Right cardiac atrium (tissue), 5 donors: Measurements from ENCODE around the gene TTLL5. TPM values are rescaled to one million over a fixed set of nuclear protein-coding genes. Genes with fewer than 3 reads are reported as not detected.
A peak's percentile ranks its signal among the peaks of the same experiment; 100 is the strongest.
"Not testable (repeated sequence)": the region's sequence is repeated elsewhere in the genome, so short reads cannot be mapped to it uniquely, and the experiment has no call there.

ENCODE experiments used
- ATAC-seq, 2 donors: fragments of 200-7000 bp; cut with Tn5 transposase; one replicate each; pipeline versions ENCODE4 v1.8.0 to v1.9.1; 2020; ENCODE audit warnings: moderate library complexity in 2 of 2, mild to moderate bottlenecking in 1 of 2
- DNase-seq, 3 donors: peaks; one replicate each; pipeline ENCODE4 v3.0.0-alpha.2; 2020
- H3K27ac ChIP-seq: one replicate; pipeline ENCODE4 v1.5.1; 2013; ENCODE audit warnings: mild to moderate bottlenecking, low read length, control low read depth, moderate library complexity
- H3K27me3 ChIP-seq: one replicate; pipeline ENCODE4 v1.6.1; 2013; ENCODE audit not compliant: control insufficient read depth, insufficient read depth
- H3K4me1 ChIP-seq: one replicate; pipeline ENCODE4 v1.6.1; 2013; ENCODE audit warnings: low read length; ENCODE audit not compliant: control insufficient read depth, insufficient read depth
- H3K4me3 ChIP-seq: one replicate; pipeline ENCODE4 v1.5.1; 2013; ENCODE audit warnings: low read length, control low read depth
- H3K9me3 ChIP-seq: one replicate; pipeline ENCODE4 v1.6.1; 2013; ENCODE audit warnings: low read length; ENCODE audit not compliant: control insufficient read depth
- WGBS: extraction: QIAGEN DNeasy Blood & Tissue Kit; methylation state at CpG from one replicate; pipeline ENCODE4 v1.1.7; 2013; 5-methylcytosine and 5-hydroxymethylcytosine counted together
- intact Hi-C, 4 donors: fragments of 100-400 bp; cut with DNase I; formaldehyde crosslinking; loops; one replicate each; pipeline versions ENCODE4 v1.11.0 to v1.14.0; 2022 to 2023
- polyA plus RNA-seq: library from polyadenylated mRNA; stranded (reverse); fragments of 200-250 nt; gene quantifications from one replicate; pipeline ENCODE4 v1.2.3, GENCODE V29; 2013
- total RNA-seq, 4 donors: library from RNA; stranded (reverse); fragmentation: NEBNext Ultra II Directional; extraction: Animal tissue kit (Norgen Biotek cat#: 25700); gene quantifications; one replicate each; pipeline ENCODE4 v1.2.1, GENCODE V29; 2021
- donor health status: healthy with polysubstance abuse.
- donor health status: DM: no; HTN: yes; CAD: no.
- donor health status: DM: no; HTN: no; CAD: no.
- donor health status: DM: no; HTN: yes; CAD: no; lungs with severe emphysema.
- donor health status: DM: yes; HTN: yes; CAD: no.

Gene TTLL5
- total and polyA plus RNA-seq, 5 donors, result 8.0 to 22.2 (median 20.0) TPM

DNA sequence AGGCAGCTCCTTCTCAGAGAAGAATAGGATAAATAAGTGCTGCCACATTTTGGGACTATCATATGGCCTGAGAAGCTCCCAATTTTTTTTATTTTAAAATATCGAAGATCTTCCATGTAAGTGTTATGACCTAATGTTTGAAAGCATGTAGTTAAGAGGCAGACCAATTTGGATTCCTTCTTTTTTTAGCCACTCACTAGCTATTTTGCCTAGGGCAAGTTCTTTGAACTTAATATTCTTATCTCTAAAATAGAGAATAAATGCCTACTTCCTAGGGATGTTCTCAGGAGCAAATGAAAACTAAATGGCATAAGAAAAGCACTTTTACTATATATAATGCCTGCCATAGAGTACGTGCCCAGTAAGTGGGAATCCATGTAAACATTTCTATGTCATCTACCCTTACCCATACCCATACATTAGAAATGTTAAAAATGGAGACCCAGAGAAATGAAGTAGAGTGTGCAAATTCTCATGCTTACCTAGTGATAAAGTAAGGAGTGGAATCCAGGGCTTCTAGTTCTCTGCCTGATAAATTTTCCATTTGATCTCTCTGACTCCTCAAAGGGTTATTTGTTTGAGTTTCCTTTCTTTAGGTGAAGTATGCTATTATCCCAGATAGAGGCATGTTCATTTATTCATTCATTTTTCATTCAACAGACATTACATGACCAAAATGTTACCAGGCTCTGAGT is 172.4 kb downstream of the TTLL5 start:
- H3K27ac ChIP-seq, result peak overlapping the region; percentile 42
- WGBS, result 70% methylated on average over 2 of the region's 2 CpGs
- peaks cover 4% of the 10 kb centered on the region for H3K4me1 ChIP-seq
- no peaks in the 10 kb centered on the region for H3K27me3 ChIP-seq
- ATAC-seq, result no peak
- no peak overlapping the region for H3K4me3 ChIP-seq
- intact Hi-C loops, result no loop called here
- no peaks in the 10 kb centered on the region for H3K9me3 ChIP-seq
- DNase-seq, result no peak

DNA sequence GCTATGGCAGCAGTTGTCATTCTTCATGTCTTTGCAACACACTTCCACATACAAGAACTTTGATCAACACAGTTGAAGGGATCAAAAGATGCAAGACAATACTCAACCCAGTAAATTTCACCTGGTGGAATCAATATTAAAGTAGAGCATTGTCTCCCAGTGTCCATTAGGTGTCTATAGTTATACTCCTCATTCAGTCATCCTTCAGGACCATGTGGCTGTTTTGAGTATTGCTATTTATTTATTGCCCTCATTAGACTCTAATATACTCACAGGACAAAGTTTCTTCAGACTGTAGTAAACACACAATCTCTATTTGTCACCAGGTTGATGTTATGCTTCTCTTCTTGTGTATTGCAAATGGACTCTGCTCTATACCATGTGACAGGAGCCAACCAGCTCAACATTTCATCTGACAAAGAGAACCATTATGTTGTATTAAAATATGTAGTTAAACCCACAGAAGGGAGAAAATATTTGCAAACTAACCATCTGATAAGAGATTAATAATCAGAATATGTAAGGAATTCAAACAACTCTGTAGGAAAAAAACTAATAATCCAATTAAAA is 174.2 kb downstream of the TTLL5 start:
- DNase-seq (no peak), ATAC-seq (no peak)
- H3K9me3 ChIP-seq, result no peaks in the 10 kb centered on the region
- H3K27ac ChIP-seq, result no peak overlapping the region
- H3K27me3 ChIP-seq, result no peaks in the 10 kb centered on the region
- intact Hi-C loops, result no loop called here
- no peak overlapping the region for H3K4me3 ChIP-seq
- H3K4me1 ChIP-seq, result peaks cover 4% of the 10 kb centered on the region

DNA sequence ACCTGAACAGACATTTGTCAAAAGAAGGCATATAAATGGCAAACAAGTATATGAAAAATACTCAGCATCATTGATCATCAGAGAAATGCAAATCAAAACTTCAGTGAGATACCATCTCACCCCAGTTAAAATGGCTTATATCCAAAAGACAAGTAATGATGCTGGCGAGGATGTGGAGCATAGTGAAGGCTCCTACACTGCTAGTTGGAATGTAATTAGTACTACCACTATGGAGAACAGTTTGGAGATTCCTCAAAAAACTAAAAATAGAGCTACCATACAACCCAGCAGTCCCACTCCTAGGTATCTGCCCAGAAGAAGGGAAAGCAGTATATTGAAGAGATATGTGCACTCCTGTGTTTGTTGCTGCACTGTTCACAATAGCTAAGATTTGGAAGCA is 174.7 kb downstream of the TTLL5 start:
- H3K9me3 ChIP-seq, result no peaks in the 10 kb centered on the region
- intact Hi-C loops, result no loop called here
- peaks cover 4% of the 10 kb centered on the region for H3K4me1 ChIP-seq
- DNase-seq (no peak), ATAC-seq (no peak)
- H3K4me3 ChIP-seq, result no peak overlapping the region
- H3K27ac ChIP-seq, result no peak overlapping the region
- no peaks in the 10 kb centered on the region for H3K27me3 ChIP-seq
- 93% methylated on average over 1 of the region's 1 CpG for WGBS

DNA sequence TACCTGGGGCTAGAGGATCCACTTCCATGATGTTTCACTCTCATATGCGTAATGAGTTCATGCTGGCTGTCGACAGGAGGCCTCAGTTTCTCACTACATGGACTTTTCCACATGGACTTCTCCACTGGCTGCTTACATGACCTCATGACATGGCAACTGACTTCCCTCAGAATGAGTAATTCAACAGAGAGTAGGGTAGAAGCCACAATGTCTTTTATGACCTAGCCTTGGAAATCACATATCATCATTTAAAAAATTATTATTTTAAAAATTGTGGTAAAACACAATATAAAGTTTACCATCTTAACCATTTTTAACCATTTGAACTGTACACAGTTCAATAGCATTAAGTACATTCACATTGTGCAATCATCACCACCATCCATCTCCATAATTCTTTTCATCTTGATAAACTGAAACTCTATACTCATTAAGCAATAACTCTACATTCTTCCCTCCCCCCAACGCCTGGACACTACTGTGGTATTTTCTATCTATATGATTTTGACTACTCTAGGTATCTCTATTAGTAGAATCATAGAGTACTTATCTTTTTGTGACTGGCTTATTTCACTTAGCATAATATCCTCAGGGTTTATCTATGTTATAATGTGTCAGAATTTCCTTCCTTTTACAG is 176.2 kb downstream of the TTLL5 start:
- Histone ChIP-seq H3K4me1 (peaks cover 4% of the 10 kb centered on the region), H3K9me3 (no peaks in the 10 kb centered on the region), H3K27ac (no peak overlapping the region), H3K27me3 (no peaks in the 10 kb centered on the region), H3K4me3 (no peak overlapping the region)
- intact Hi-C loops, result no loop called here
- WGBS, result 97% methylated on average over 3 of the region's 3 CpGs
- ATAC-seq, result no peak
- DNase-seq, result no peak

DNA sequence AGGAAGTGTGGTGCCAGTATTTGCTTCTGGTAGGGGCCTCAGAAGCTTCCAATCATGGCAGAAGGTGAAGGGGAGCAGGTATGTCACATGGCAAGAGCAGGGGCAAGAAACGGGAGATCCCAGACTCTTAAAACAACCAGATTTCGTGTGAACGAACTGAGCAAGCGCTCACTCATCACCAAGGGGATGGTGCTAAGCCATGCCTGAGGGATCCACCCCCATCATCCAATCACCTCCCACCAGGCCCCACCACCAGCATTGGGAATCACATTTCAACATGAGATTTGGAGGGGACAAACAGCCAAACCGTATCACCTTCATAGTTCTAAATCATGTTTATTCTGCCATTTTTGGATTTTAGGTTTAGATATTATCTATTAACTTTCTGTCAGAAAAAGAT is 179.9 kb downstream of the TTLL5 start:
- H3K4me1 ChIP-seq, result no peaks in the 10 kb centered on the region
- H3K27me3 ChIP-seq, result no peaks in the 10 kb centered on the region
- no peaks in the 10 kb centered on the region for H3K9me3 ChIP-seq
- no peak for DNase-seq
- intact Hi-C loops, result no loop called here
- WGBS, result 96% methylated on average over 5 of the region's 5 CpGs
- ATAC-seq, result no peak
- H3K27ac ChIP-seq, result no peak overlapping the region
- H3K4me3 ChIP-seq, result no peak overlapping the region

DNA sequence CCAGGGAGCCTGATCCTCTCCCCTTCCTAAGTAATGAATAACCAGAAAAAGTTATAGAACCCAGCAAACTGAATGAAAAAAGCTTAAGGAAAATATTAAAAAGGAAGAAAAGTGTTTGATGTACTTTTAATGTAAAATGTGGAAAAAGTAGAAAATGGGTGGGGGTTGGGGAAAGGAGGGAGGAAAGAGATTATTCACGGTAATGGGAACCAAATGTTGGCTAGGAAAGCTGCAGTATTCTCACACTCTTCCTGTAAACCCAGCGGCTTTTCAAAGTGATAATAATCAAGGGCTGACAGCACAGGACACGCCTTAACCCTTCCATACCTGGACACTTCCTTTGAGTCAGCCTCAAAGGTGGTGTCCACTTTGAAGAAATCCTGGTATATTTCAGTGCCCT is 181.5 kb downstream of the TTLL5 start:
- no peak overlapping the region for H3K27ac ChIP-seq
- 28% methylated on average over 3 of the region's 3 CpGs for WGBS
- ATAC-seq (no peak), DNase-seq (no peak)
- no peak overlapping the region for H3K4me3 ChIP-seq
- intact Hi-C loops, result no loop called here
- no peaks in the 10 kb centered on the region for H3K4me1 ChIP-seq
- no peaks in the 10 kb centered on the region for H3K9me3 ChIP-seq
- no peaks in the 10 kb centered on the region for H3K27me3 ChIP-seq

DNA sequence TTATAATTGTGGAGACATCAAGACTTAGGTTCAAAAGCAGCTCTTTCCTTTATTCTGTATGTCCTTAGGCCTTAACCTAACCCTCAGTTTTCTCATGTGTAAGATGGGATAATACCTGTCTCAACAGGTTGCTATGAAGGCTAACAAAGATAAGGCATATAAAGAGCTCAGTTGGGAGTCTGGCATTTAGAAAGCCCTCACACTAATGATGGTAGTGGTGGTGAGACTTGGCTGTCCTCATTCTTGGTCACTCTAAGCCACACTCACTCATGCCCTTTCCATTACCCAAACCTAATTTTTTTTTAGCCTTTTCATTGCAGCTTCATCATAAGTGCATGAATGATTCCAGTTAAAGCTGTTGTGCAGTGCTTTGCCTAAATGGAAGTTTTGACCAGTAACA is 183.4 kb downstream of the TTLL5 start:
- H3K4me3 ChIP-seq, result no peak overlapping the region
- intact Hi-C loops, result no loop called here
- ATAC-seq (no peak), DNase-seq (no peak)
- H3K4me1 ChIP-seq, result peaks cover 2% of the 10 kb centered on the region
- H3K27me3 ChIP-seq, result no peaks in the 10 kb centered on the region
- H3K9me3 ChIP-seq, result no peaks in the 10 kb centered on the region
- no peak overlapping the region for H3K27ac ChIP-seq

DNA sequence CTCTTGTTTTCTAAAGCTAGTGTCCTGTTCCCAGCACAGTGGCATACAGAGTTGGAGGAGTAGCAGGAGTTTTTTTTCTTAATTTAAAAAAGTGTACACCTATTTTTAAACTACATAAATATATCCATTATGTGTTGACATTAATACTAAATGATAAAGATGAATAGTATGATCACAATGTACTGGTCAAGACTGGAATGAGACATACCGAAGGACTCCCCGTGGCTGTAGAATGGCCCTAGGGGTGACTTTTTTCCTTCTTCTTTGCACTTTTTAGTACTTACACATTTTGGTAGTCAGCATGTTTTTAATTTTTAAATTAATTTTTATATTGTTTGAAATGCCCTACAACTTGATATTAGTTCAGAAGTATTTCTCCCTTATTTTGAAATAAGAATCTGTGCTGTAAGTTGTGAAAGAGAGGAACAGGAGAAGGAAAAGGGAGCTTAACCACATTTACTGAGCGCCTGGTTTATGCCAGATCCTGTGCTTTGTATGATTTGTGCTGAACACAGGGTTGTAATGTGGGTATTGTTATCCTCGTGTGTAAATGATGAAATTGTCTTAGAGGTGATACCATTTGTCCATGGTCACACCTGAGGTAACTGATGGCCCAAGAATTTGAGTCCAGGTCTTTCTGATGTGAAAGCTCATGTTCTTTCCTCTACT is 184.2 kb downstream of the TTLL5 start:
- no peak overlapping the region for H3K27ac ChIP-seq
- WGBS, result 84% methylated on average over 4 of the region's 4 CpGs
- intact Hi-C loops, result no loop called here
- no peaks in the 10 kb centered on the region for H3K9me3 ChIP-seq
- no peaks in the 10 kb centered on the region for H3K27me3 ChIP-seq
- DNase-seq (no peak), ATAC-seq (no peak)
- H3K4me3 ChIP-seq, result no peak overlapping the region
- H3K4me1 ChIP-seq, result peaks cover 2% of the 10 kb centered on the region

DNA sequence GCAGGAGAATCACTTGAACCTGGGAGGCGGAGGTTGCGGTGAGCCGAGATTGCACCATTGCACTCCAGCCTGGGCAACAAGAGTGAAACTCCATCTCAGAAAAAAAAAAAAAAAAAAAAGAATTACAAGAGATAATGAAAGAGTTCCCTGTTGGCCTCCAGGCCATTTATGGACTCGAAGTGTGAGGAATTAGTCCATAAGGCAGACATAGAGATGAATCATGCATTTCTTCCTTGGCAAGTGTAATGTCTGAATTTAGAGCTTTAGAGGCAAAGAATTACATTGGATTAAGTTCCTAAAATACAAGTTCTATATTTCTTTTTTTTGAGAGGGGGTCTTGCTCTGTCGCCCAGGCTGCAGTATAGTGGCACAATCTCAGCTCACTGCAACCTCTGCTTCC is 185.6 kb downstream of the TTLL5 start:
- DNase-seq, H3K27me3 ChIP-seq, H3K4me3 ChIP-seq, H3K27ac ChIP-seq, H3K9me3 ChIP-seq, H3K4me1 ChIP-seq, ATAC-seq, intact Hi-C loops: not testable (repeated sequence)
- 94% methylated on average over 5 of the region's 5 CpGs for WGBS

DNA sequence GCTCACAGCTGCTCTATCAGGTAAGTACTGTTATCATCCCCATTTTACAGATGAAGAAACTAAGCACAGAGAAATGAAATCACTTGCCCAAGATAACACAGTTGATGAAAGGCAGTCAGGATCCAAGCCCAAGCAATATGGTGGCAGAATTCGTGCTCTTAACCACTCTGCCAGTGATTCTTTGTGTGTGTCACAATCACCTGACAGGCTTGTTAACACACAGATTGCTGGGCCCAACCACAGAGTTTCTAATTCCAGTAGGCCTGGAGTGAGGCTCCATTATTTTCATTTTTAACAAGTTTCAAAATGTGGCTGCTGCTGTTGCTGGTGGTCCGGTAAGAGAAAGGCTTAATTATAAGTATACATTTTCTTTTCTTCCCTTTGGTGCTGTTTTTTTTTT is 186.5 kb downstream of the TTLL5 start:
- intact Hi-C loops, result no loop called here
- no peak for DNase-seq
- WGBS, result 74% methylated on average over 2 of the region's 2 CpGs
- no peak for ATAC-seq
- H3K27ac ChIP-seq, result no peak overlapping the region
- H3K9me3 ChIP-seq, result no peaks in the 10 kb centered on the region
- H3K27me3 ChIP-seq, result no peaks in the 10 kb centered on the region
- peaks cover 2% of the 10 kb centered on the region for H3K4me1 ChIP-seq
- no peak overlapping the region for H3K4me3 ChIP-seq

DNA sequence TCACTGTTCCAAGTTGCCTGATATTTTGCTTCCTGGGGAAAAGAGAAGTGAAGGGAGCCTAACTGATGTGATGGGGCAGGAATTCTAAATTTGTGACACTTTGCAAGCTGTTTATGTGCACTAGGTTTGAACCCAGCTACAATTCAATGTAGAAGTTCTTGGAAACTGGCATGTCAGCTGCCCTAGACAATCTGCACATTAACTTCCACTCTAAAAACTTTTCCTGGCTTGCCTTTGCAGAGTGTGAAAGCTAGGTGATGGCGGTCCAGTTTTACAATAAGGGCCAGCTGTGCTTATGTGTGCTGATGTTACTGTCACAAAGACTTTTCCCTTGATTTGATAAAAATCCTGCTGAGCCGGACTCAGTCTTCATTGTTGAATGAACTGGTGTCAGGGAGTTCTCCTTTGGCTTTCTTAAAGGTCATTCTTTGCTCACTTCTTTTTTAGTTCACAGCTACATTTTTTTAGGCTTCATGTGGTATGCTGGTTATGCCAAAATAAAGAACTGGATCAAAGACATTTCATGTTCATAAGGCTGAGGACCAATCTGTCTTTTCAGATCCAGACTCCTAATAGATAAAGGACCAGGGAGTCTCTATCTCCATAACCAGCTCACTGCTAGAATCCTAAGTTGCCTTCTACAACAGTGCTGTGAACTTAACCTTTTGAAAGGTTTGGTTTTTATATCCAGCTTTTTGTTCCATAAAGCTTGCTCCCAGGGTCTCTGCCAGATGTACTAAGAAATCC is 187.3 kb downstream of the TTLL5 start:
- WGBS, result 76% methylated on average over 2 of the region's 2 CpGs
- H3K27ac ChIP-seq, result peak overlapping the region; percentile 27
- intact Hi-C loops, result no loop called here
- H3K4me1 ChIP-seq, result peaks cover 2% of the 10 kb centered on the region
- H3K9me3 ChIP-seq, result no peaks in the 10 kb centered on the region
- peak in 1 of 2 donors; percentile 63 for ATAC-seq
- DNase-seq, result no peak
- H3K4me3 ChIP-seq, result no peak overlapping the region
- H3K27me3 ChIP-seq, result no peaks in the 10 kb centered on the region
